Stimulated activated naive B cell treated with anti-CD40 and anti-IgM and Interleukin-4, amounts not matched to agents 10 μg/mL and 1 μg/mL and 100 μg/mL, for 72 hours (primary cell): ENCODE measurements around the gene DRD2.

Experiments
- ATAC-seq, 2 donors: fragments of 150-1000 bp; cut with Tn5 transposase; replicated peaks; 2 replicates each; pipeline ENCODE4 v1.10.0; 2021; ENCODE audit warnings: moderate library complexity in 1 of 2
- DNase-seq: peaks from one replicate; pipeline ENCODE4 v3.0.0; 2021
- H3K27ac Mint-ChIP-seq: one replicate; pipeline ENCODE4 v1.8.0; 2022; ENCODE audit warnings: mild to moderate bottlenecking, mixed read lengths
- H3K27me3 Mint-ChIP-seq, 2 donors: one replicate each; pipeline ENCODE4 v1.8.0; 2022; ENCODE audit warnings: mixed read lengths in 2 of 2
- H3K36me3 Mint-ChIP-seq, 2 donors: one replicate each; pipeline ENCODE4 v1.8.0; 2022; ENCODE audit warnings: mixed read lengths in 2 of 2, mild to moderate bottlenecking in 1 of 2
- H3K4me1 Mint-ChIP-seq, 2 donors: one replicate each; pipeline ENCODE4 v1.8.0; 2022; ENCODE audit warnings: mixed read lengths in 2 of 2, mild to moderate bottlenecking in 1 of 2
- H3K4me3 Mint-ChIP-seq, 2 donors: one replicate each; pipeline ENCODE4 v1.8.0; 2022; ENCODE audit warnings: mild to moderate bottlenecking in 2 of 2, mixed read lengths in 2 of 2, moderate library complexity in 1 of 2
- H3K9me3 Mint-ChIP-seq, 2 donors: one replicate each; pipeline ENCODE4 v1.8.0; 2022; ENCODE audit warnings: mixed read lengths in 2 of 2, mild to moderate bottlenecking in 1 of 2

The DRD2 gene

DNA sequence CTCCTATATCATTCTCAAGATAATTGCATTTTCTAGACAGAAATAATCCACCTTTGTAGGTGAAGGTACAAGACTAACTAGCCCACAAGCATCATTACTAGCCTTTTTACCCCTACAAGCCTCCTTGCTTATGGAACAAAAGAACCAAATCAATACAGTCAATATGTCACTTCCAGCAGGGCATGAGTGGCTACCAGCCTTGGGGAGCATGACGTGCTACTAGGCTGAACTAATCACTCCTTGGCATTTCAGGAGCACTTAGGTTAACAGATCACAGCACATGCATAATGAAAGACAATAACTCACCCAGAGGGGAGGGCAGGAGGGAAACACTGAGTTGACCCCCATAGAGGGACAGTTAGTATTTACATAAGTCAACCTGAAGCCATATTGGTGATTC, 2.7 kb downstream of the DRD2 start:
- H3K4me3 Mint-ChIP-seq, result no peak overlapping the region
- no peaks in the 10 kb centered on the region for H3K9me3 Mint-ChIP-seq
- no peak overlapping the region for H3K27ac Mint-ChIP-seq
- H3K27me3 Mint-ChIP-seq, result peaks cover 41 to 69% of the 10 kb centered on the region in 2 donors
- DNase-seq (no peak), ATAC-seq (no peak)
- no peaks in the 10 kb centered on the region for H3K36me3 Mint-ChIP-seq
- H3K4me1 Mint-ChIP-seq, result peaks cover 5% of the 10 kb centered on the region in 2 donors

DNA sequence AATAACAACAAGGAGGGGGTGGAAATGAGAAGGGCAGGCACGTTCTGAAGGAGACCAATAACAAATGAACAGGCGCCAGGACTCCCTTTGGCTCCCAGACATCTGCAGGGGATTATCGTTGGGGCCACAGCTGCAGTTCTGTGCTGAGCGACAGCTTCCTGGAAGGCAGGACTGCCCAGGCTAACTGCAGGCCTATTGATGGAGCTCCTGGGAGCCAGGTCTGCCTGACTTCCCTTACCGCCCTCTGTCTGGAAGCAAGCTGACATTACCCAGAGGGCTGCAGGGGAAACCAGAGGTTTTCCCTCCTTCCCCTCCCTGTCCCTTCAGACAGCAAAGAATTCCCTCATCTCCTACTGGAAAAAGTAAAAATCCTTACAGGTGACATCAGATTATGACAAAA, 5.0 kb downstream of the DRD2 start:
- Mint-ChIP-seq H3K4me3 (no peak overlapping the region), H3K36me3 (no peaks in the 10 kb centered on the region), H3K4me1 (peaks cover 0 to 5% of the 10 kb centered on the region in 2 donors), H3K27me3 (peaks cover 24 to 54% of the 10 kb centered on the region in 2 donors), H3K27ac (no peak overlapping the region), H3K9me3 (no peaks in the 10 kb centered on the region)
- DNase-seq (no peak), ATAC-seq (no peak)

DNA sequence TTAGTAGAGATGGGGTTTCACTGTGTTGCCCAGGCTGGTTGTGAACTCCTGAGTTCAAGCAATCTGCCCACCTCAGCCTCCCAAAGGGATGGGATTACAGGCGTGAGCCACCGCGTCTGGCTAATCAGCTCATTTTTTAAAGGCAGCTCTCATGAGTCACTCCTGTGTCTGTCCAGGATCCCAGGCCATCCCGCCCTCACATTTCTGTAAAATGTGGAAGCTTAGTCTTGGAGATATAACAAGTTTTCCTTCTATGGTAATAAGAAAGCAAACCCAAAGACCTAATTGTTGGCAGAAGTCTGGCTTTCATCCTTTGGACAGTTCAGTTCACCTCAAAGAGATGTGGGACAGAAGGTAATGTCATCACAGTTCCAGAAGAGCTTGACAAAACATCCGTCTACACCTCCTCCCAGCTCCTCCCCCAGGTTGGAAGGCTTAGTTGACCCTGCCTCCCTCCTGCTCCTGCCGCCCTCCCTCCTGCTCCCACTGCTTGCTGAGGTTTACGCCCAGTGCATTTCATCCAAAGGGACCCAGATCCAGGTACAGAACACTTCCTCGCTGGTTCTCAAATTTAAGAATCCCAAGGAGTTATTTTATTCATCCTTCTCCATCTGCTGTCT, 6.4 kb downstream of the DRD2 start:
- no peaks in the 10 kb centered on the region for H3K4me1 Mint-ChIP-seq
- no peaks in the 10 kb centered on the region for H3K36me3 Mint-ChIP-seq
- no peak overlapping the region for H3K27ac Mint-ChIP-seq

DNA sequence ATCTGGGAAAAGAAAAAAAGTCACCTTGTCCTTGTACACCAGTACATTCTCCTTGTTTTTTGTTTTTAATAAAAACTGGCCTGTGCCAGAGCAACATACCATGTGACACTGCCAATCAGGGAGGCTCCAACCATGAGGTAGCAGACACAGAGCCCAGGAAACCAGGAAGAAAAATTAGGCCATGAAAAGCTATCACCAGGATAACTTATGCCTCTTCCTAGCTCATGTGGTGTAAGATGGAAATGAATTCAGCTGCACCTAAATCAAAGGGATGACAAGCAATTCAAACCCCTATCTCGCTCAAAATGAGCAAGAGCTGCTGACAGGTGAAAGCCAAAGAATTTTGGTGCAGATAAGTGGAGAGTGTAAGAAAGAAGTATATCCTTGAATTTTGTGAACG, 7.7 kb downstream of the DRD2 start:
- H3K27me3 Mint-ChIP-seq, result peaks cover 27 to 52% of the 10 kb centered on the region in 2 donors
- no peaks in the 10 kb centered on the region for H3K4me1 Mint-ChIP-seq
- ATAC-seq (no peak), DNase-seq (no peak)
- no peak overlapping the region for H3K27ac Mint-ChIP-seq
- no peaks in the 10 kb centered on the region for H3K9me3 Mint-ChIP-seq
- H3K36me3 Mint-ChIP-seq, result no peaks in the 10 kb centered on the region
- H3K4me3 Mint-ChIP-seq, result no peak overlapping the region

More for the DNA sequence above, 6.4 kb downstream of the DRD2 start:
- no peak for ATAC-seq
- DNase-seq, result no peak
- no peak overlapping the region for H3K4me3 Mint-ChIP-seq
- H3K27me3 Mint-ChIP-seq, result peaks cover 29 to 53% of the 10 kb centered on the region in 2 donors
- no peaks in the 10 kb centered on the region for H3K9me3 Mint-ChIP-seq

DNA sequence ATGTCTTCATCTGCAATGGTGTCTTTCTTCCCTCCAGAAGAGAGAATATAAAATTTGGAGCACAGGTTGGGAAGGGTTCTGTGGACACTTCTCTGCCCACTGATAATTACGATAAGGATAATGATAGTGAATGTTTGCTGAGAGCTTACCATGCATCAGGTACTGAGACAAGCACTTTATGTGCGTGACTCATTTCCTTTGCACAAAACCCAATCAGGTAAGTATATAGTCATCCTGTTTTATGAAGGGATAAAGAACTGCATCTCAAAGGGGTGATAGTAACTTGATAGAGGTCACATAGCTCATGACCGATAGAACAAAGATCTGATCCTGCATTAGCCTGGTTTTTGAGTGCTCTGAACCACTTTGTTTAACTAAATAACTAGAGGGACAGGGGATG, 9.4 kb downstream of the DRD2 start:
- DNase-seq (no peak), ATAC-seq (no peak)
- H3K36me3 Mint-ChIP-seq, result no peaks in the 10 kb centered on the region
- H3K4me3 Mint-ChIP-seq, result no peak overlapping the region
- H3K9me3 Mint-ChIP-seq, result no peaks in the 10 kb centered on the region
- H3K4me1 Mint-ChIP-seq, result no peaks in the 10 kb centered on the region
- no peak overlapping the region for H3K27ac Mint-ChIP-seq
- H3K27me3 Mint-ChIP-seq, result peaks cover 23 to 42% of the 10 kb centered on the region in 2 donors

- H3K36me3 Mint-ChIP-seq, result no peaks in the 10 kb centered on the region
- no peaks in the 10 kb centered on the region for H3K9me3 Mint-ChIP-seq
- no peak overlapping the region for H3K27ac Mint-ChIP-seq
- no peak for ATAC-seq
- no peak overlapping the region for H3K4me3 Mint-ChIP-seq
- DNase-seq, result no peak
- H3K27me3 Mint-ChIP-seq, result peaks cover 23 to 31% of the 10 kb centered on the region in 2 donors
- H3K4me1 Mint-ChIP-seq, result no peaks in the 10 kb centered on the region
These were observed 10.8 kb downstream of the DRD2 start for GRCh38 chr11:113464416-113464815.

DNA sequence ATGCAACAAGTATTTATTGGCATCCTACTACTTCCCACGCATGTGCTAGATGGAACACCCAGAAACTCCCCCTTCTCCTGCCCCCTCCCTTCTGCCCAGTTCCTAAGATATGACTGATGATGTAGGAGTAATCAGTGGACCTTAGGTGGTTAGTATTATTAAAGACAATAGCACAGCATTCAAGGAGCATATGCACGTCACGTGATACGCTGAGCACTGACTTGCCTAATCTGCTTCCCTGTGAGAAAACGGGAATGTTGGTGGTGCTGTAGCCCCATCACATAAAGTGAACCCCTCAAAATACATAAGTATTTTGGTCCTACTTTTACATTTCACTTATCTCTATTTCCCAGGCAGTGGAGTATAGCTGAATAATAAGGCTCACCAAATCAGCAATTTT, 12.4 kb downstream of the DRD2 start:
- H3K9me3 Mint-ChIP-seq, result no peaks in the 10 kb centered on the region
- no peak for ATAC-seq

DNA sequence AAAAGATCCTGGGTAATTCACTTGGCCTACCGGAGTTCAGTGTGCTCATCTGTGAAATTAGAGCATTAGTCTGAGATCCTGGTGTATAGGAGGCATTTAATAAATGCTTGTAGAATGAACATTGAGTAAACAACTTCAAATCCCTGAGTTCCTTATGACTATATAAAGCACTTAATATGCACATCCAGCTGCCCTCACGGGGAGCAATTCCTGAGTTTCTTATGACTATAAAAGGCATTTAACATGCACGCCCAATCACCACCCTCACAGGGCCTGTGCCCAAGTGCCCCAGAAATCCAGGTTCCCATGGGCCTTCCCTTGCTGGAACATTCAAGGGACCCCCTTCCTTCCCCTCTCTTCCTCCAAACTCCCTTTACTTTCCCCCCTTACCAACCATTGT, 13.6 kb downstream of the DRD2 start:
- peaks cover 20 to 23% of the 10 kb centered on the region in 2 donors for H3K27me3 Mint-ChIP-seq
- H3K4me1 Mint-ChIP-seq, result no peaks in the 10 kb centered on the region
- DNase-seq (no peak), ATAC-seq (no peak)
- no peaks in the 10 kb centered on the region for H3K9me3 Mint-ChIP-seq
- no peak overlapping the region for H3K27ac Mint-ChIP-seq
- H3K4me3 Mint-ChIP-seq, result no peak overlapping the region
- H3K36me3 Mint-ChIP-seq, result no peaks in the 10 kb centered on the region

More for the DNA sequence above, 12.4 kb downstream of the DRD2 start:
- DNase-seq, result no peak
- Mint-ChIP-seq H3K27me3 (peaks cover 23 to 26% of the 10 kb centered on the region in 2 donors), H3K36me3 (no peaks in the 10 kb centered on the region), H3K4me3 (no peak overlapping the region), H3K4me1 (no peaks in the 10 kb centered on the region), H3K27ac (no peak overlapping the region)

DNA sequence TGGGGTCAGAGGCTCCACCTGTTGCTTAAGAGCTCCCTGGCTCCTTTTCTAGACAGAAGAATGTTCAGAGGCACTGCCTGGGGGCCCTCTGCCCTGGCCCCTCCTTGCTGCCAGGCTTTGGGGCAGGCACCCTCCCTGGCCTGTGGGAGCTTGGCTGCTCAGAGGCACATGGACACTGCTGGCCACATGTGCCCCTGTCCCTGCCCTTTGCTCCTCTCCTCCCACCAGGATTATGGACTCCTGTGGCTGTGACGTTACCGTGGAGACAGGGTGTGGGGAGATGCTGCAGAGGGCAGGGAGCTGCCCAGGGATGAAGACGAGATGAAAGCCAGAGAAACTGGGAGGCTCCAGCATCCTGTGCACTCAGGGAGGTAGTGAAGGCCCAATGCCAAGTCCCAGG, 14.7 kb downstream of the DRD2 start:
- H3K36me3 Mint-ChIP-seq, result no peaks in the 10 kb centered on the region

DNA sequence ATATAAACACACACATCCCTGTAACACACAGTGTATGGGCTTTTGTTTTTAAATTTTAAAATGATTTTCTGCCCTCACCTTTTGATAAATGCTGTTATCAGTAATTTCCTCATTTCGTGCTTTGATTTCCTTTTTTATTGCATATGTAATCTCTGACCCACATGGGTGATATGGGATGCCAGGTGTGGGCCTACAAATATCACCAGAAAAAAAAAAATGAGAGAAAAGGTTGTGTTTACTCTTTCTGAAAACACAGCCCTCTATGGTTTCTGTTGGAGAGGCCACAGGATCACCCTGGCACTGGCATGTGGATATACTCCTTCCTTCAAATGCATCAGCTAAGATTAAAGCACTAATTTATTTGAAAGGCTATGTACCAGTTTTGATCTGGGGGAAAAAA, 17.0 kb downstream of the DRD2 start:
- H3K27ac Mint-ChIP-seq, result no peak overlapping the region
- H3K4me1 Mint-ChIP-seq, result no peaks in the 10 kb centered on the region
- DNase-seq (no peak), ATAC-seq (no peak)
- no peaks in the 10 kb centered on the region for H3K36me3 Mint-ChIP-seq
- no peaks in the 10 kb centered on the region for H3K9me3 Mint-ChIP-seq
- peaks cover 4 to 10% of the 10 kb centered on the region in 2 donors for H3K27me3 Mint-ChIP-seq
- H3K4me3 Mint-ChIP-seq, result no peak overlapping the region

More for the DNA sequence above, 14.7 kb downstream of the DRD2 start:
- Mint-ChIP-seq H3K27me3 (peaks cover 20 to 23% of the 10 kb centered on the region in 2 donors), H3K9me3 (no peaks in the 10 kb centered on the region), H3K4me3 (no peak overlapping the region), H3K27ac (no peak overlapping the region), H3K4me1 (no peaks in the 10 kb centered on the region)
- ATAC-seq (no peak), DNase-seq (no peak)

DNA sequence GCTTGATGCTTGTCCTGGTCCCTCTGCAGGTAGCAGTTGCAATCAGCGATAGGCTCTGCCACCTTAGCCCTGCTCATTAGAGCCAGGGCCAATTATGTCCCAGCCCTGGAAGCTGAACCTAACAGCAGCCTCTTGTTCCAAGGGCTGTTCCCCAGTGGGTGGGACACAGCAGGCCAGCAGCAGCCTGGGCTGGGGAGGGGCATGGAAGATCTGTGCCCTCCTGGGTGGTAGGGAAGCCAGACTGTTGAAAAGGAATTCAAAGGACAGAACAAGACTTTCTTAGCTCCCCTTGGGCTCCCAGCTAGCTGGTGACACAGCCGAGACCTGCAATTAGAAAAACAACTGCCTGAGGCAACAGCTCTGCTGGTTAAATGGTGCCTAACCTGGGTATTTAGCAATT, 17.4 kb downstream of the DRD2 start:
- Mint-ChIP-seq H3K36me3 (no peaks in the 10 kb centered on the region), H3K27ac (no peak overlapping the region), H3K4me3 (no peak overlapping the region), H3K9me3 (no peaks in the 10 kb centered on the region), H3K4me1 (no peaks in the 10 kb centered on the region), H3K27me3 (peaks cover 4 to 6% of the 10 kb centered on the region in 2 donors)
- no peak for ATAC-seq
- DNase-seq, result no peak

- DNase-seq, result no peak
- H3K27me3 Mint-ChIP-seq, result peaks cover 3 to 5% of the 10 kb centered on the region in 2 donors
- no peak overlapping the region for H3K27ac Mint-ChIP-seq
- no peaks in the 10 kb centered on the region for H3K36me3 Mint-ChIP-seq
- no peaks in the 10 kb centered on the region for H3K9me3 Mint-ChIP-seq
- H3K4me1 Mint-ChIP-seq, result no peaks in the 10 kb centered on the region
- no peak overlapping the region for H3K4me3 Mint-ChIP-seq
- no peak for ATAC-seq
These were observed 20.7 kb downstream of the DRD2 start for GRCh38 chr11:113454455-113454854.

DNA sequence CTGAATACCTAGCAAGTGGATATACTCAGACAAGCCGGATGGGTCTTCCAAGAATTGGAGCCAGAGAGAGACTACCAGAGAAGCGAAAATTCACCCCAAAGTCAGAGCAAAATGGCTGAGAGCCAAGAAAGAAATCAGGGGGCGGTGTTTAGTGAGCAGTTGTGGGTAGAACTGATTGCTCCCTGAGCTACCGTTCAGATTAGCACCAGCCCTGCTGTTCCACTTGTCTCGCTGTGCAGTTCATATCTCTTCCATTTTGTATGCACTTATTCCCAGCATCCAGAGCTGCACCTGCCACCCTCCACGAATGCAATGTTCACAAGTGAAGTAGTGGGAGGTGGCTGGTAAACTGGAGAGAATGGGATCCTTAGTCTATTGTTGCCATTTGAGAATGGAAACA, 25.5 kb downstream of the DRD2 start:
- DNase-seq, result no peak
- Mint-ChIP-seq H3K9me3 (no peaks in the 10 kb centered on the region), H3K27me3 (peaks cover 12 to 15% of the 10 kb centered on the region in 2 donors), H3K27ac (no peak overlapping the region), H3K4me1 (no peaks in the 10 kb centered on the region), H3K4me3 (no peak overlapping the region), H3K36me3 (no peaks in the 10 kb centered on the region)
- no peak for ATAC-seq

DNA sequence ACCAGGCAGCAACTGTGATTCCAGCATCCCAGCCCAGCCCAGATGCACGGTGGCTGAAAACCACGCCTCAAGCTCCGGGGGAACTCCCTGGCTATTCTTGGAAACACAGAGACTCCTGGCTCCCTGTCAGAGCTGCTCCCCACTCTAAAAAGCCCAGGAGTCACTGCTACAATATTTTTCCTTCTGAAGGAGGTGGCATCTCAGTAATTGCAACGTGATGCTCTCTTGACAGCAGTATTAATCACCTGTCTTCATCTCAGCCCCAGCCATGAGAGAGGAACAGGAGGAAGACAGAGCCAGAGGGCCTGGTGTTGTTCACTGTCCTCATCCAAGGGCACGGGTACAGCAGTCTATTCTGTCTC, 26.9 kb downstream of the DRD2 start:
- no peak overlapping the region for H3K4me3 Mint-ChIP-seq
- peaks cover 15% of the 10 kb centered on the region in 2 donors for H3K27me3 Mint-ChIP-seq
- no peak for ATAC-seq
- H3K4me1 Mint-ChIP-seq, result no peaks in the 10 kb centered on the region
- no peak for DNase-seq
- no peaks in the 10 kb centered on the region for H3K9me3 Mint-ChIP-seq
- no peaks in the 10 kb centered on the region for H3K36me3 Mint-ChIP-seq
- no peak overlapping the region for H3K27ac Mint-ChIP-seq

DNA sequence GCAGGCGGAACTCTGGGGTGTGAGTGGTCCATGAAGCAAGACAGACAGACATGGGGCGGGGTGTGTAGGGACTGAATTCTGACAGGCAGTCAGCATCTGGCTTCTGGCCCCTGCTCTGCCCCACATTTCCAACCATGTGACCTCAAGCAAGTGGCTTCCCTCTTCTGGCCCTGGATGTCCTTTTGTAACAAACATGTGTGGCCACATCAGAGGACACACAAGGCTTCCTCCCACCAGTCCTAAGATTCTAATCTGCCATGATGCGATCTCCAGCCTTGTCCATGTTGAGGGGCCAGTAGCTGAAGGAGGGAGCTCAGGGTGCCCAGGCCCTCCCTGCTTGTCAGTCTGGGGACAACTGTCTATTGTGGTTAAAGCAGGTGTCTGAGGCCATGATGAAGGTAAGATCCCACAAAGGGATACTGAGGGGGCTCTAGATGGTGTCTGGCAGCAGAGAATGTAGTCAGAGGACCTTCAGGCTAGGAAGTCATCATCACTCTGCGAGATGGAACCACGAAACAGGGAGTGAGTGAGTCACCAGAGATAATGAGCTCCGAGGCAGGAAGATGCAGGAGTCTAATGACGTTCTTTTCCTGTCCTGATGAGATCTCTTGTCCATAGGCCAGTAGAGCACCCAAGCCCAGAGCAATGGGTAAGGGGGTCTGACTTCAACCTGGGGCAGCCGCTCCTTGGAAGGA, 27.4 kb downstream of the DRD2 start:
- H3K27me3 Mint-ChIP-seq, result peaks cover 15% of the 10 kb centered on the region in 2 donors
- H3K27ac Mint-ChIP-seq, result no peak overlapping the region
- DNase-seq (no peak), ATAC-seq (no peak)
- H3K9me3 Mint-ChIP-seq, result no peaks in the 10 kb centered on the region
- H3K4me3 Mint-ChIP-seq, result no peak overlapping the region
- H3K36me3 Mint-ChIP-seq, result no peaks in the 10 kb centered on the region
- no peaks in the 10 kb centered on the region for H3K4me1 Mint-ChIP-seq
